GM18526 (cell line): ENCODE data around the gene RPUSD3.

Source experiments
- POLR2A ChIP-seq: IDR thresholded peaks from 3 replicates; pipeline ENCODE4 v1.6.1; 2011; ENCODE audit not compliant: insufficient read length; ENCODE audit errors: extremely low read depth

Gene RPUSD3

DNA sequence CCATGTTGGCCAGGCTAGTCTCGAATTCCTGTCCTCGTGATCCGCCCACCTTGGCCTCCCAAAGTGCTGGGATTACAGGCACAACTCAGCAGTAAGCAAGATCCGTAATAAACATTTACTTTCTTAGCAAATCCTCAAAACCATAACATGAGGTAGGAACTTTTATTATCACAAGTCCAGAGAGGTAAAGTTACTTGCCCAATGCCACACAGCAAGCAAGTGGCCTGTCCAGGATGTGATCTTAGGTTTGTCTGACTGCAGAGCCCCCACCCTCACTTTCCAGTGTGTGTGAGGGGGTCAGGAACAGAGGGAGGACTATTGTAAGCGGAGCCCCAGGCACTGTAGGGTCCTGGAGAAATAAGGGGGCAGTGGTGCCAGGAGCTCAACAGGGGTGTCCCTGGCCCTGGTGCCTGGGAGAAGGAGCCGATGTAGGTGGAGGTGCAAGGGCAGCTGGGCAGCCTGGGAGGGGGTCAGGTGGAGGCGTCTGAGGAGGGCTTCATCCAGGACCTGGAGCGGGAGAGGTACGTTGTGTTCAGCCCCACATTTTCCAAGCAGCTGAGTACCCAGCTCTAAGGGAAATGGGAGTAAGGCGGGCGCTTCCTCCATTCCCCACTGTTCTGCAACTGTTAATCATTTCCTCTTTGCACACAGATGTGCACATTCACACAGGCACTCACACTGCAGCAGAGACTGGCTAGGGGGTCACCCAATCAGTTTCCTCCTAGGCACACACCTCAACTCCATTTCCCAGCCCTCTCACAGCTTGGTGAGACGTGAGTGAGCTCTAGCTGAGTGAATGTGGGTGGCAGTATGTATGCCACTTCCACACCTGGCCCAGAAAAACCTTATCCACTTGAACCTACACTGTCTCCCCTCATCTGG is 5.9 kb downstream of the RPUSD3 start:
- TF ChIP-seq POLR2A = no peak

- TF ChIP-seq POLR2A = no peak
Measured at GRCh38 chr3:9834520-9835380, 9.1 kb downstream of the RPUSD3 start.

- no peak for TF ChIP-seq POLR2A
Measured at GRCh38 chr3:9833078-9833477, 10.7 kb downstream of the RPUSD3 start.

DNA sequence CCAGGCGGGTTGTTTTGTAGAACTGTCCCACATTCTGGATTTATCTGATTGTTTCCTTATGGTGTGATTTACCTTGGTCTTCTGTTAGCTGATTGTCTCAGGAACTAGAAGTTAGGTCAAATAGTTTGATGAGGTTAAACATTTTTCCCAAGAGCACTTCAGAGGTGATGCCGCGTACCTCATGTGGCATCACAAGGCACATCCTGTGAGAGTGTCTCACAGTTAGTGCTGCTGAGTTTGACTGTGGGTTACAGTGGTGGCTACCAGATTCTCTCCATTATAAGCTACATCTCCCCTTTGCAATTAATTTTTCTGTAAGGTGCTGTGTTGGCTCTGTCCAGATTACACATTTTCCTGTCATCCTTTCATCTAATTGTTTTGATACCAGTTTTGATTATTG is 12.6 kb downstream of the RPUSD3 start:
- TF ChIP-seq POLR2A = no peak

GRCh38 chr3:9828801-9829755 is 14.7 kb downstream of the RPUSD3 start:
- no peak for TF ChIP-seq POLR2A

DNA sequence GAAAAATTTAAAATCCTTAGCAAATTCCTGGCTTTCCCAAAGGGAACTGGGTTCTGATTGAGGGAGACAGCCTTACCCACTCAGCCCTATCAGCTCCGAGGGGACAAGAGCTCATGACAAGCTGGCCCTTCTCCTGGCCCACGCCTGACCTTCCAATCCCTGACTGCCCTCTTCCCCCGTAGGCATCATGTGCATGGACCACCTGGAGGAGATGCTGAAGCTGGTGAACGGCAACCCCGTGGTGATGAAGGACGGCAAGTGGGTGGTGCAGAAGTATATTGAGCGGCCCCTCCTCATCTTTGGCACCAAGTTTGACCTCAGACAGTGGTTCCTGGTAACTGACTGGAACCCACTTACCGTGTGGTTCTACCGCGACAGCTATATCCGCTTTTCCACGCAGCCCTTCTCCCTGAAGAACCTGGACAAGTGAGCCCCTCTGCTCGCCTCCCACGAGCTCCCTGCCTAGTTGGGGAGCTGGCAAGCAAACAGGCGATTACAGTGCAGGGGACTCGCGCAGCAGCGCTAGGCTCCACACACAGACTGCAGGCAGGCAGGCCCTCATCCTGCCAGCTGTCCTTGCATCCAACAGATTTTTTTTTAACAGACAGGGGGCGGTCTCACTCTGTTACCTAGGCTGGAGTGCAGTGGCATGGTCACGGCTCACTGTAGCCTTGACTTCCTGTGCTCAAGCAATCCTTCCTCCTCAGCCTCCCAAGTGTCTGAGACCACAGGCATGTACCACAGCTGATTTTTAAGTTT is 16.8 kb downstream of the RPUSD3 start:
- TF ChIP-seq POLR2A = no peak

DNA sequence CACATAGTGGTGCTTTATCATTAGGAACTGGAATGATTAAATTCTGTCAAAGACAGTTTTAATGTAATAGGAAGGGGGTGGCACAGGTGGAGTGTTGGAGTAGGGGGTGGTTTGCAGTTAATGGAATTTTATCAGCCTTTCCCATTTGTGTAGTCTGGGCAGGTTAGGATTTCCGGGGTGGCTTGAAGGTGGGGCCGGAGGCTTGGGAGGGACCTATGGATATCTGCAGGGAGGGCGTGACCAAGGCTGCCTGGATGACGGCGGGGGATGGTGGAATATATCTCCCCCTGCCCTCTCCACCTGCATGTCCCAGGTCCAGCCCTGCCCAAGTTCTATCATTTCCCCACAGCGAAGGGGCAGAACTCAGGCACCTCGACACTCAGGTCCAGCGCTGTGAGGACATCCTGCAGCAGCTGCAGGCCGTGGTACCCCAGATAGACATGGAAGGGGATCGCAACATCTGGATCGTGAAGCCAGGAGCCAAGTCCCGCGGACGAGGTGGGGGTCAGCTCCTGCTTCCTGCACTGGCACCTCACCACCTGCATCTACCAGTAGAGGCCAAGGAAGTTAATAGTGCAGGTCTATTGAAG is 18.3 kb downstream of the RPUSD3 start:
- TF ChIP-seq POLR2A = no peak

- no peak for TF ChIP-seq POLR2A
Measured at GRCh38 chr3:9820946-9821345, 22.9 kb downstream of the RPUSD3 start.

- no peak for TF ChIP-seq POLR2A
Measured at GRCh38 chr3:9820543-9820942, 23.3 kb downstream of the RPUSD3 start.

DNA sequence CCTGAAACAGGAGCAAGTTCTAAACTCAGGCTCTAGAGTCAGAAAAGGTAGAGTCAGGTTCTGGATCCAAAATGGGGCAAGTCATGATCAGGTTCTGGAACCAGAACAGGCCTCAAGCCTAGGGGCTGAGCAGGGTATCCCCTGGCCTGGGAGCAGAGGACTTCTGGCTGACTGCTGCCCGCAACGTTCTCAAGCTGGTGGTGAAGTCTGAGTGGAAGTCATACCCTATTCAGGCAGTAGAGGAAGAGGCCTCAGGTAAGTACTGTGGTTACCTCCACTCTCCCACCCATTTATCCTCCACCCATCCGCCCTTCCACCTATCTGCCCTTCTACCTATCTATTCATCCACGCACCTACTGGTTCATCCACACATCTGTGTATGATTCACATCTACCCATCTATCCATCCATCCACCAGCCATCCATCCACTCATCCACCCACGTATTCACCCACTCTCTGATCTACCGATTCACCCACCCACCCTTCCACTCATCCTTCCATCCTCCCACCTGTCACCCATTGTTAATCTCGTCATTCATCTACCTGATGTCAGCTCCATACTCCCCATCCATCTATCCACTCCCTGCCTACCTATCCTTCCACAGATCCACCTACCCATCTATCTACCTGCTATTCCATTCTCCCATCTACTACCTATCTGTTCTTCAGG is 25.0 kb downstream of the RPUSD3 start:
- no peak for TF ChIP-seq POLR2A

- TF ChIP-seq POLR2A = no peak
Measured at GRCh38 chr3:9817436-9817835, 26.4 kb downstream of the RPUSD3 start.

DNA sequence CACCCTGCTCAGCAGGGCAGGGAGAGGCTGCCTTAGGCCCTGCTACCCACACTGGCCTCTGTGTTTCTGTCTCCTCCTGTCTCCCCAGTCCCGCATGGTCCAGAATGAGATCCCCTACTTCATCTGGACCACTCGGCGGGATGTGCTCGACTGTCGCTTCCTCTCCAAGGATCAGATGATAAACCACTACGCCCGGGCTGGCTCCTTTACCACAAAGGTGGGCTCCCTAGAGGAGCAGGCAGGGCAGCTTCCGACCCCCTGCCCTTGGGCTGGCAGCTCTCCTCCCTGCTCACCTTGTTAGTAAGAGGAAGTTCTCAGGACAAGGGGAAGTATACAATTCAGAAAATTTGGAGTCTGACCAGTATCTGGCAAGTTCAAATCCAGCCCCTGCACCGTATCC is 27.8 kb downstream of the RPUSD3 start:
- no peak for TF ChIP-seq POLR2A

DNA sequence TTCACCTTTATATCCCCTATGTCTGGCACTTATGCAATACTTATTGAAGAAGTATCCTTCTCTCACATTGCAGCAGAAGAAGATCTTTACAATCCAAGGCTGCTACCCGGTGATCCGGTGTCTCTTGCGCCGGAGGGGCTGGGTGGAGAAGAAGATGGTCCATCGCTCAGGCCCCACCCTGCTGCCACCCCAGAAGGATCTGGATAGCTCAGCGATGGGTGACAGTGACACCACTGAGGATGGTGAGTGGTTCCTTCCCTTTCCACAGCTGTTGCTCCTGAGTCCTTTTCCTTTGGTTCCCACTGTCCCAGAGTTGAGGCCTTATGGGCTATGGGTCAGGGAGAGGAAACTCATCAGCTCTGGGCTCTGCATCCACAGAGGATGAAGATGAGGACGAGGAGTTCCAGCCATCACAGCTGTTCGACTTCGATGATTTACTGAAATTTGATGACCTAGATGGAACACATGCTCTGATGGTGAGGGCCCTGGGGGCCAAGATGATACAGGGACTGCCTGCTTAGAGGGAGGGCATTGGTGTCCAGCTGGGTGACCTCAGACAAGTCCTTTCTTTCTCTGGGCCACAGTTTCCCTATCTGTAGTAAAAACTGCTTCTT is 30.8 kb downstream of the RPUSD3 start:
- TF ChIP-seq POLR2A = no peak
